Measurements from ENCODE around the gene CCDC157.

The CCDC157 gene

GRCh38 chr22:30356449-30357235, at the start of gene CCDC157, which contains the start of gene SF3A1:
Gene CCDC157, plus strand, starts transcription at chr22:30357007. Its CDS starts 8,994 bp downstream, at chr22:30366001.
Gene SF3A1, minus strand, starts transcription at chr22:30356894. Its CDS starts 102 bp downstream, at chr22:30356792.
- peak; percentile 80 for DNase-seq (ENCODE audit: low read depth)

- no peak for DNase-seq (ENCODE audit: low read depth)
Observed at GRCh38 chr22:30307041-30307574, 49.7 kb upstream of the CCDC157 start.

GRCh38 chr22:30308093-30308492, 48.7 kb upstream of the CCDC157 start:
- DNase-seq (ENCODE audit: low read depth): no peak

- no peak for DNase-seq (ENCODE audit: low read depth)
Observed at GRCh38 chr22:30308518-30309230, 48.1 kb upstream of the CCDC157 start.

GRCh38 chr22:30309951-30310741, 46.7 kb upstream of the CCDC157 start:
- no peak for DNase-seq (ENCODE audit: low read depth)

- no peak for DNase-seq (ENCODE audit: low read depth)
Observed at GRCh38 chr22:30310881-30311771, 45.7 kb upstream of the CCDC157 start.

GRCh38 chr22:30312053-30312452, 44.8 kb upstream of the CCDC157 start:
- DNase-seq (ENCODE audit: low read depth): no peak

GRCh38 chr22:30313527-30314363, 43.1 kb upstream of the CCDC157 start:
- no peak for DNase-seq (ENCODE audit: low read depth)

GRCh38 chr22:30314915-30315314, 41.9 kb upstream of the CCDC157 start:
- DNase-seq (ENCODE audit: low read depth): peak; percentile 21

- no peak for DNase-seq (ENCODE audit: low read depth)
Observed at GRCh38 chr22:30315962-30316576, 40.7 kb upstream of the CCDC157 start.

- DNase-seq (ENCODE audit: low read depth): no peak
Observed at GRCh38 chr22:30317778-30318177, 39.0 kb upstream of the CCDC157 start.

GRCh38 chr22:30318799-30319419, 37.9 kb upstream of the CCDC157 start:
- DNase-seq (ENCODE audit: low read depth): no peak

- DNase-seq (ENCODE audit: low read depth): no peak
Observed at GRCh38 chr22:30320021-30320556, 36.7 kb upstream of the CCDC157 start.

GRCh38 chr22:30321461-30321860, 35.3 kb upstream of the CCDC157 start:
- no peak for DNase-seq (ENCODE audit: low read depth)

GRCh38 chr22:30323246-30323645, 33.6 kb upstream of the CCDC157 start:
- no peak for DNase-seq (ENCODE audit: low read depth)

- no peak for DNase-seq (ENCODE audit: low read depth)
Observed at GRCh38 chr22:30324014-30324730, 32.6 kb upstream of the CCDC157 start.

GRCh38 chr22:30325065-30325720, 31.6 kb upstream of the CCDC157 start:
- no peak for DNase-seq (ENCODE audit: low read depth)
